Neural cell (in vitro differentiated cells): ENCODE results near the gene FCGR3A. TPM values are rescaled to one million over a fixed set of nuclear protein-coding genes. Genes with fewer than 3 reads are reported as not detected.

ENCODE experiments used
- H2AFZ ChIP-seq: fragments of 200-600, 300-800 bp; sonication (generic), shearing (Covaris generic); 2 replicates; pipeline ENCODE4 v1.6.0; 2014; ENCODE audit warnings: low read depth, mild to moderate bottlenecking, antibody characterized with exemption, low read length, moderate library complexity
- H3F3A ChIP-seq: fragments of 200-600 bp; shearing (Covaris generic); 2 replicates; pipeline ENCODE4 v1.6.1; 2016; ENCODE audit warnings: mild to moderate bottlenecking, moderate library complexity, mixed read lengths, antibody characterized with exemption, low read length; ENCODE audit not compliant: insufficient read depth, poor library complexity, severe bottlenecking
- H3K27ac ChIP-seq: fragments of 200-600, 300-800 bp; sonication (generic), shearing (Covaris generic); 2 replicates; pipeline ENCODE4 v1.5.1; 2014; ENCODE audit warnings: mild to moderate bottlenecking, low read length, moderate library complexity
- H3K27me3 ChIP-seq: fragments of 300-800, 200-600 bp; sonication (generic), shearing (Covaris generic); 2 replicates; pipeline ENCODE4 v1.6.0; 2014; ENCODE audit warnings: mild to moderate bottlenecking, low read depth, low read length, moderate library complexity; ENCODE audit not compliant: insufficient read depth
- H3K36me3 ChIP-seq: fragments of 300-800, 200-600 bp; sonication (generic), shearing (Covaris generic); 2 replicates; pipeline ENCODE4 v1.5.1; 2014; ENCODE audit warnings: mild to moderate bottlenecking, antibody characterized with exemption, low read length, moderate library complexity; ENCODE audit not compliant: insufficient read depth
- H3K4me2 ChIP-seq: fragments of 300-800, 200-600 bp; sonication (generic), shearing (Covaris generic); 2 replicates; pipeline ENCODE4 v1.6.0; 2014; ENCODE audit warnings: mild to moderate bottlenecking, low read length
- H3K4me3 ChIP-seq: fragments of 300-800, 200-600 bp; sonication (generic), shearing (Covaris generic); 2 replicates; pipeline ENCODE4 v1.5.1; 2014; ENCODE audit warnings: mild to moderate bottlenecking, low read length, moderate library complexity
- H3K79me2 ChIP-seq: fragments of 200-600 bp; shearing (Covaris generic); replicated peaks from 2 replicates; pipeline ENCODE4 v1.6.0; 2014; ENCODE audit warnings: mild to moderate bottlenecking, low read length, moderate library complexity; ENCODE audit not compliant: insufficient read depth
- H3K9ac ChIP-seq: fragments of 300-800, 200-600 bp; sonication (generic), shearing (Covaris generic); 2 replicates; pipeline ENCODE4 v1.6.1; 2016; ENCODE audit warnings: mild to moderate bottlenecking, low read length, mixed read lengths
- H3K9me2 ChIP-seq: fragments of 200-600 bp; shearing (Covaris generic); 2 replicates; pipeline ENCODE4 v1.6.1; 2016; ENCODE audit warnings: mild to moderate bottlenecking, low read length, mixed read lengths; ENCODE audit not compliant: insufficient read depth
- H3K9me3 ChIP-seq: fragments of 200-600, 300-800 bp; sonication (generic), shearing (Covaris generic); 2 replicates; pipeline ENCODE4 v1.6.1; 2016; ENCODE audit warnings: mild to moderate bottlenecking, mixed run types, low read length, moderate library complexity, mixed read lengths
- H4K20me1 ChIP-seq: fragments of 200-600 bp; shearing (Covaris generic); 2 replicates; pipeline ENCODE4 v1.6.1; 2016; ENCODE audit warnings: mild to moderate bottlenecking, mixed run types; ENCODE audit not compliant: insufficient read depth
- CTCF ChIP-seq: fragments of 450-650 bp; IDR thresholded peaks from 2 replicates; pipeline ENCODE4 v1.5.1; 2014; ENCODE audit warnings: antibody characterized with exemption, mild to moderate bottlenecking, moderate library complexity; ENCODE audit not compliant: poor library complexity, severe bottlenecking
- EP300 ChIP-seq: fragments of 450-650 bp; conservative IDR thresholded peaks from 2 replicates; pipeline ENCODE4 v1.6.1; 2014; ENCODE audit warnings: antibody characterized with exemption, mild to moderate bottlenecking, moderate library complexity; ENCODE audit not compliant: poor library complexity, severe bottlenecking
- EZH2 ChIP-seq: fragments of 200-600, 300-800 bp; shearing (Covaris generic), sonication (generic); IDR thresholded peaks from 2 replicates; pipeline ENCODE4 v1.6.1; 2014; ENCODE audit warnings: antibody characterized with exemption, low read length, borderline replicate concordance, mild to moderate bottlenecking; ENCODE audit not compliant: insufficient read depth, poor library complexity, severe bottlenecking
- MXI1 ChIP-seq: fragments of 450-650 bp; conservative IDR thresholded peaks from 2 replicates; pipeline ENCODE4 v1.6.1; 2014; ENCODE audit warnings: antibody characterized with exemption, mild to moderate bottlenecking; ENCODE audit not compliant: poor library complexity, severe bottlenecking
- POLR2AphosphoS5 ChIP-seq: IDR thresholded peaks from 2 replicates; pipeline ENCODE4 v1.6.1; 2012
- RAD21 ChIP-seq: fragments of 450-650 bp; conservative IDR thresholded peaks from 2 replicates; pipeline ENCODE4 v1.6.1; 2014; ENCODE audit warnings: antibody characterized with exemption, mild to moderate bottlenecking, moderate library complexity
- REST ChIP-seq: IDR thresholded peaks from 2 replicates; pipeline ENCODE4 v1.6.1; 2012; ENCODE audit warnings: borderline replicate concordance
- SMC3 ChIP-seq: fragments of 450-650 bp; conservative IDR thresholded peaks from 2 replicates; pipeline ENCODE4 v1.6.1; 2014; ENCODE audit warnings: antibody characterized with exemption, mild to moderate bottlenecking, moderate library complexity; ENCODE audit not compliant: poor library complexity
- TAF1 ChIP-seq: IDR thresholded peaks from 2 replicates; pipeline ENCODE4 v1.6.1; 2012; ENCODE audit warnings: low read depth
- polyA plus RNA-seq: library from polyadenylated mRNA; depleted of rRNA; stranded (reverse); fragments of >200 nt; gene quantifications from 2 replicates; pipeline ENCODE4 v1.2.3, GENCODE V29; 2014

Gene FCGR3A
- polyA plus RNA-seq, 1 donor from 2014 or later: not detected

GRCh38 chr1:161511018-161511755 lies 38.4 kb downstream of the FCGR3A start (continued):
- TF ChIP-seq RAD21 (no peak), EP300 (no peak)

GRCh38 chr1:161510477-161510876 lies 39.1 kb downstream of the FCGR3A start:
- no peaks in the 10 kb centered on the region for H4K20me1 ChIP-seq
- H2AFZ ChIP-seq: no peak overlapping the region
- H3K27me3 ChIP-seq: no peaks in the 10 kb centered on the region
- no peaks in the 10 kb centered on the region for H3K9me3 ChIP-seq
- no peak overlapping the region for H3K4me2 ChIP-seq
- H3K27ac ChIP-seq: no peak overlapping the region
- TF ChIP-seq MXI1 (no peak), SMC3 (no peak), RAD21 (no peak), REST (no peak), TAF1 (no peak), EP300 (no peak), EZH2 (no peak), POLR2AphosphoS5 (no peak), CTCF (no peak)
- H3K9me2 ChIP-seq: no peaks in the 10 kb centered on the region
- no peak overlapping the region for H3K9ac ChIP-seq
- H3F3A ChIP-seq: no peaks in the 10 kb centered on the region
- no peak overlapping the region for H3K4me3 ChIP-seq
- no peaks in the 10 kb centered on the region for H3K79me2 ChIP-seq
- no peaks in the 10 kb centered on the region for H3K36me3 ChIP-seq

- Histone ChIP-seq H4K20me1 (no peaks in the 10 kb centered on the region), H2AFZ (no peak overlapping the region), H3K9me3 (no peaks in the 10 kb centered on the region), H3K79me2 (no peaks in the 10 kb centered on the region), H3K27ac (no peak overlapping the region), H3F3A (no peaks in the 10 kb centered on the region), H3K9ac (no peak overlapping the region), H3K4me3 (no peak overlapping the region), H3K9me2 (no peaks in the 10 kb centered on the region), H3K27me3 (no peaks in the 10 kb centered on the region), H3K4me2 (no peak overlapping the region), H3K36me3 (no peaks in the 10 kb centered on the region)
- TF ChIP-seq CTCF: no peak
- no peak for TF ChIP-seq EZH2
- no peak for TF ChIP-seq MXI1
- no peak for TF ChIP-seq POLR2AphosphoS5
- TF ChIP-seq RAD21: no peak
Observed at GRCh38 chr1:161506336-161507223, 43.0 kb downstream of the FCGR3A start.
